GM18507 (cell line): ENCODE data around the gene NUP98.

ENCODE experiments used
- DNase-seq: peaks from one replicate; pipeline ENCODE4 v3.0.0; 2011; ENCODE audit warnings: low read depth; ENCODE audit not compliant: insufficient read length; ENCODE audit errors: extremely low spot score
- FAIRE-seq: peaks from 2 replicates; lab custom pipeline; 2011; peaks lifted over from hg19 to GRCh38; lab: Jason Lieb, UNC

NUP98 gene

GRCh38 chr11:3685923-3686322 is 111.4 kb downstream of the NUP98 start:
- no peak for FAIRE-seq
- no peak for DNase-seq

DNA sequence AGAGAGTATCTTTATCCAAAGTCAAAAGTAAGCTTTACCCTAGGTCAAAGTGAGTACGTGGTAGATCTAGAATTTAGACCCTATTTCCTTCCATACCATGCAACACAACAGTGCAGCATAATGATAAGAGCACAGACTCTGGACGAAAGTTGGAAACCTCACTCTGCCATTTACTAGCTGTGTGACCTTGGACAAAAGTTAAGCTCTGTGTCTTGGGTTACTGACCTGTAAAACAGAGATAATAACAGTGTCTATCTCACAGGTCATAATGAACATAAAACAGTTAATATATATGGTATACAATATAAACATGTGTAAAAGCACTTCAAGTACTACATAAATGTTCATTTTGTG is 112.6 kb downstream of the NUP98 start:
- FAIRE-seq (no peak), DNase-seq (no peak)

DNA sequence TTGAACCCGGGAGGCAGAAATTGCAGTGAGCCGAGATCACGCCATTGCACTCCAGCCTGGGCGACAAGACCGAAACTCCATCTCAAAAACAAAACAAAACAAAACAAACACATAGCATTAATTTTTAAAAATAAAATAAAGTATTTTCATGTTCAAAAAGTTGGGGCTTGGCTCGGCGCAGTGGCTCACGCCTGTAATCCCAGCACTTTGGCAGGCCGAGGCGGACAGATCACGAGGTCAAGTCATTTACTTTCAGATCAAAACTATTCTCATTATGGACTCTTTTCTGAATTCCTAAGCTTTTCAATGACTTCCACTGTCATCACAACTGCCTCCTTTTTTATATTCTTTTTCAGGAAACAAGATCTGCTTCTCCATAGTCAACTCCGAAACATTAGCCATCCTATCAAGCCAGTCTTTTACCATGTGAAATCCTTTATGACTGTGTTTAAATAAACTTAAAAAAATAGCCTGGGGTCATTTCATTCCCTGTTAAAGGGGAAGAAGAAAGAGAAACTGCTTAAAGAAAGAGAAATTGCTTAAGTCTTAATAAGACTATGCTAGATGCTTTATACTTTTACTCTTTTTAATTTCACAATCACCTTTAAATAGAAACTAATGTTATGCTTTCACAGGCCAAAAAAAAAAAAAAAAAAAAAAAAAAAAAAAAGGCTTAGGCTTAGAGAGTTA is 113.1 kb downstream of the NUP98 start:
- FAIRE-seq = no peak
- no peak for DNase-seq

GRCh38 chr11:3683039-3683438 is 114.3 kb downstream of the NUP98 start:
- no peak for FAIRE-seq

GRCh38 chr11:3679077-3679476 is 118.3 kb downstream of the NUP98 start:
- no peak for DNase-seq
- FAIRE-seq = no peak

More at GRCh38 chr11:3683039-3683438, 114.3 kb downstream of the NUP98 start:
- DNase-seq = no peak

GRCh38 chr11:3675971-3676370 is 121.4 kb downstream of the NUP98 start:
- FAIRE-seq (no peak), DNase-seq (no peak)

DNA sequence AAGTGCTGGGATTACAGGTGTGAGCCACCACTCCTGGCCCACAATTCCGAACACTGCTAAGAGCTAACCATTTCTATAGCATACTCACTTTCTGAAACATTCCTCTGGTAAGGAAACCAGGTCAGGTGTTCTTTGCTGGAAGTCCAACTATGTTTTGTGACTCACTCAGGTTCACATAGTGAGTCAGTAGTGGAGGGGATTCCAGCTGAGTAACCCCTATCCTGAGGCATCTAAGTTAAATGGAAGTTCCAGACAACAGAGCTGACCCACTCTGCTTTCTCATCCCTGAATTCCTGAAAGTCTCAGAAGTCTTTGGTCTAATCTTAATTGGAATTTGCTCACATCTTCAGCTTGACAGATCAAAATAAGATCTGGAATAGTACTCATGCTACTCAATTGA is 123.2 kb downstream of the NUP98 start:
- DNase-seq = no peak

DNA sequence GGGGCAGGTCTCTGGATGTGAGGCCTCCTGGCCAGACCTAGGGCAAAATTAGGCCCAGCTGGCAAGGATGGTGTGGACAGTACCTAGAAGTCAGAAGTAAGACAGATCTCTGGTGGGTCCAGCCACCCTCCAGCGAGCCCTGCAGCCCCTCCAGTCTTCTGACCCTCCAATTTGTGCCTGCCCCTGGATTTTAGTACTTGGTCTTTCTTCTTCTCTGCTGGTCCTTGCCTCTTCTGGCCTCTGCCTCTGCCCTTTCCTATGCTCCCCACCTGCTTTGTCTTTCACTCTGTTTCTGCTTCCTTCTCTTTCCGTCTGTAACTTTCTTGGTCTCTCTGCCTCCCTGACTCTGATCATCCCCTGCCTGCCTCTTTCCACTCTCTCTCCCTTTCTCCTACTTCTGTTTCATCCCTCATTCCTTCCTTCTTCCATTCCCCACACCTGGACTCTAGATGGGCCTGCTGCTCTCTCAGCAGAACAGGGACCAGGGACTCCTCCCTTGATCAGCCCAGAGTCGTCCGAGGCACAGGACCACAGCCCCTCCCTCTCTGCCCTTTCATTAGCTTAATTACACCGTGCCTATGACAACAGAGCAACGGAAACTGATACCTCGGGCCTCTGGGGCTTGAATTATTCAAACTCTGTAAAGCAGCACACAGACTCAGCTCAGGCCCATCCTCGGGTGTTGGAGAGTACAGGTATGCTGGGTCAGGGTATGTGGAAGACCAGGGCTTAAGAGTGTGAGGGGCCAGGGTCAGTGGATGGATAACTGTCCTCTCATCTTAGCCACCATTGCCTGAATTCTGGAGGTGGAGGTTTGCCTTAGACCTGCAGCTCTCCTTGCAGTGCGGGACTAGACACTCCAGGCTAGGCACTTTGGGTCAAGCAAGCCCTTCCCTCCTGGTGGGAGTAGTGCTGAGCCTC is 125.8 kb downstream of the NUP98 start, which contains the start of gene CHRNA10:
Gene CHRNA10, minus strand, starts transcription at position 51 of the 921 bp plus-strand sequence. CDS start 72 bp downstream, outside the sequence.
- no peak for FAIRE-seq

More for the DNA sequence above, 123.2 kb downstream of the NUP98 start:
- no peak for FAIRE-seq

DNA sequence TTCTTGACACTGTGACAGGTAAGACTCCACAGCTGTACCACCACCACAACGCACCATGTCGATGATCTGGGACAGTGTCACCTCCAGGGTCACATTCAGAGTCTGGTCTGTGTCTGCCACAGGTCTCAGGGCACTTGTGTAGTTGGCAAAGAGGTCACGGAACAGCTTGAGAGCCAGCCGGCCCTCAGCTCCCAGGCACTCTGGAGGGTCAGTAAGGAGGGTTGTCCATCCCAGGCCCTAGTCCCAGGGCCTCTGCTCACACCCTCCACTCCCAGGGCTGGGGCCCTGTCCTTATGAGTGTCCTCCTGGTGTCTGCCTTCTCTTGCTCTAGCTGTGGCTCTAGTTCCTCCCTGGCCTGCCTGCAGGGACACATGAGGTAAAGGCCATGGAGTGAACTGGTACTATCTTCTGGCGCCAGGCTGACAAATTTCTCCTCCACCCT is 127.6 kb downstream of the NUP98 start:
- DNase-seq (no peak), FAIRE-seq (no peak)

More for the DNA sequence above, 125.8 kb downstream of the NUP98 start, which contains the start of gene CHRNA10:
- DNase-seq = no peak

DNA sequence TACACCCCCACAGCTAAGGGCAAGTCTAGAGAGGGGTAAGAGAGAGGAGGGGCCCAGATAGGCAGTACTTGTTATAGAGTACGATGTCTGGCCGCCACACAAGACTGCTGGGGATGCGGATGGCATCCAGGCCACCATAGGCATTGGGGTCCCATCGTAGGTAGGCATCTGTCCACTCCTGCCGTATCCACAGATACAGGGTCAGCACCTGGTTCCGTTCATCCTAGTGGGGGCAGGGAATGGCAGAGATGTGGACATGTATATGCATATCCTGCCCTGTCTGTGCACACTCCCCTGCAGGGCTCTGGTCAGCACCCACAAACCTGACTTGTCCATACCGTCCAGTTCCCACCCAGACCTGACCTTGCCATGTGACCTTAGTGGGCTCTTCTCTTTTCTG is 128.2 kb downstream of the NUP98 start:
- DNase-seq = no peak
- FAIRE-seq = no peak

- FAIRE-seq (no peak), DNase-seq (no peak)
Measured at GRCh38 chr11:3667149-3668035, 130.0 kb downstream of the NUP98 start.

GRCh38 chr11:3666023-3666530 is 131.3 kb downstream of the NUP98 start:
- DNase-seq = no peak
- FAIRE-seq = no peak

DNA sequence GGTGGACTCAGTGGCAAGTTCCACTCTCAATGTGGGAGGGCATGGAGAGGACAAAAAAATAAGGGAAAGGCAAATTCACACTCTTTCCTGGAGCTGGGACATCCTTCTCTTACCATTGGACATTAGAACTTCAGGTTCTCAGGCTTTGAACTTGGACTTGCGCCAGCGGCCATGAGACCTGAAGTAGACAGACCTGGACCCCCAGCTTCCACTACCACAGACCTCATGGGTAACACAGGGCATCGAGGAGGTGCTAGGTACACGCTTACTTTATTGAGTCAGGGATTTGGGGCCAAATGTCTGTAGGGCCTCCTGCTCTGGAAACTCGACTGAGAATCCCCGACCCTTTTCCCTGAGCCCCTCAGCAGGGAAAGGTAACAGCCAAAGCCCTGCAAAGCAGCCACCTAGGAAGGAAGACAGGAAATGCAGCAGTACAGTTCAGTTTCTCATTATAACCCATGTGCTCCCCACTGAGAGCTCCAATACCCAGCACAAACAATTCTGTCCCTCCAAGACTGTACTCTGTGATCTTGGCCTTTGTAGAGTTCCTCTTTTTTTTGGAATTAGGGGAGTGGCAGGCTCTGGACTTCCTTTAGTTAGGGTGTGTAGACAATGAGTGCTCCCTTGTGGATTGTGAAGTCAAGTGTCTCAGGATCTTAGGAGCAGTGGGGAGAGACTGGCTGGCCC is 131.9 kb downstream of the NUP98 start:
- FAIRE-seq (no peak), DNase-seq (no peak)

DNA sequence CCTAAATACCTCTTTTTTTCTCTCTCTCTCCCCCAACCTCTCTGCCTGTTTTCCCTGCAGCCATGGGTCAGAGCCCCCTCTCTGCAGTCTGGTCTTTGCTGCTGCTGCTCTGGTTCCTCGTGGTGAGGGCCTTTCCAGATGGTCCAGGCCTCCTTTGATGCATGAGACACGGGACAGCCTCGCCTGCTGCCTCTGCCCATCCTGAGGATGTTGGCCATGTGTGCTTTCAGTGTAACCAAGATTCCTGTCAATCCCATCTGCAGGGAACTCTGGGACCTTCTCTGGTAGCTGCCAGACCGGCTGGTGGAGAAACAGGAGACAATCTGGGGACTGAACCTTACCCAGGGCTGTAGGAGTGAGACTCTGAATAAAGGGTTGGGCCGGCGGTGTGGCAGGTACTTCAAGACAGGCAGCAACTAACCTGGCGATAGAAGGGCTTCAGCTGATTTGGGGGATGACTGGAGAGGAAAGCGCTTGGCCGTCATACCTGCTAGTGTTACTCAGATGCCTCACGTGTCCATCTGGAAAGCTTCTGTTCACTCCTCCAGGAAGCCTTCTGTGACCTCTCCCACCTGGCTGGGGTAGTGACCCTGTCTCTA is 133.2 kb downstream of the NUP98 start:
- DNase-seq (no peak), FAIRE-seq (no peak)

DNA sequence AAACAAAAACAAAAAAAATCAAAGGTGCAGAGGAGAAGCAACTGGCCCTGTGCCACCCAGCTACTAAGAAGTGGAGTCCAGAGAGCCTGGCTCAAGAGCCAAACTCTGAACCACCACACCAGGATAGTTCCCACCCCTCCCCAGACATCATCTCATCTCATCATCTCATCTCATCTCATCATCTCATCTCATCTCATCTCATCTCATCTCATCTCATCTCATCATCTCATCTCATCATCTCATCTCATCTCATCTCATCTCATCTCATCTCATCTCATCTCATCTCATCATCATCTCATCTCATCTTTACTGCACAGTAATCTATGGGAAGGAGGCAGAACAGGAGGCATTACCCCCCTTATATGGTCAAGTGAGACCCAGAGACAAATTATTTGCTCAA is 134.5 kb downstream of the NUP98 start:
- no peak for DNase-seq

DNA sequence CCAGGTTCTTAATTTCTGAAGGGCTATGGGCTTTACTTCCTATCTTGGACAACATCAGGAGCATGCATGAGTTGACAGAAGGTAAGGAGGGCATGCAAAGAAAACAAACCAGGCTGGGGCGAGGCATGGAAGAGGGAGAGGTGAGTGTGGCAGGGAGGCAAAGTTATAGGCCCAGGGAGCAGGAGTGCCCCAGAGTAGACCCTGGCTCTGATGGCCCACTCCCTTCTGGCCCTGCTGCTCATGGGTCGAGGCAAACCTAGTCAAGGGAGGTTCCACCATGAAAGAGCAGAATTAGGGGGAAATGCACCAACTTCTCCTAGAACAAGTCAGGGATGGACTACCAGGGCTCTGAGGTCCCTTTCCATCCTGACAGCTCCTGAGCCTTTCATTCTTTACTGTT is 136.4 kb downstream of the NUP98 start:
- no peak for DNase-seq
- no peak for FAIRE-seq

More for the DNA sequence above, 134.5 kb downstream of the NUP98 start:
- FAIRE-seq = no peak

GRCh38 chr11:3659595-3660515 is 137.5 kb downstream of the NUP98 start:
- DNase-seq (no peak), FAIRE-seq (no peak)
